ENCODE measurements around the gene FSTL3. TPM values are rescaled to one million over a fixed set of nuclear protein-coding genes. Genes with fewer than 3 reads are reported as not detected.

Gene FSTL3
- total and polyA plus RNA-seq, 4 donors = 2.2 to 8.4 (median 6.0) TPM

Other genes starting within 250 kb of the FSTL3 start
- gene SHC2, start 215.4 kb upstream of the FSTL3 start, total RNA-seq = 10 to 100 TPM; 15.6 to 28.7 TPM
- 10 to 100 TPM; 17.3 to 43.0 TPM for gene SHC2, start 215.4 kb upstream of the FSTL3 start, polyA plus RNA-seq
- under 1 TPM; 0.17 to 0.23 TPM for gene MADCAM1, start 179.9 kb upstream of the FSTL3 start, total RNA-seq
- under 1 TPM; 0.25 to 0.32 TPM for gene MADCAM1, start 179.9 kb upstream of the FSTL3 start, polyA plus RNA-seq
- gene TPGS1, start 168.9 kb upstream of the FSTL3 start, total RNA-seq = 10 to 100 TPM; 15.1 to 15.5 TPM
- gene TPGS1, start 168.9 kb upstream of the FSTL3 start, polyA plus RNA-seq = 10 to 100 TPM in 1 of 2 donors, 1 to 10 TPM in 1; 1.7 to 14.3 TPM
- gene CDC34, start 144.6 kb upstream of the FSTL3 start, total RNA-seq = 10 to 100 TPM; 29.6 to 83.8 TPM
- 10 to 100 TPM; 19.2 to 53.9 TPM for gene CDC34, start 144.6 kb upstream of the FSTL3 start, polyA plus RNA-seq
- gene GZMM, start 132.3 kb upstream of the FSTL3 start, total RNA-seq = 1 to 10 TPM; 1.0 to 1.1 TPM
- gene GZMM, start 132.3 kb upstream of the FSTL3 start, polyA plus RNA-seq = 1 to 10 TPM in 1 of 2 donors, under 1 TPM in 1; 0.28 to 1.3 TPM
- gene BSG, start 103.8 kb upstream of the FSTL3 start, total RNA-seq = 100 to 1,000 TPM in 1 of 2 donors, 10 to 100 TPM in 1; 80.4 to 367 TPM
- gene BSG, start 103.8 kb upstream of the FSTL3 start, polyA plus RNA-seq = 100 to 1,000 TPM; 146 to 152 TPM
- under 1 TPM; 0.05 to 0.17 TPM for gene HCN2, start 86.5 kb upstream of the FSTL3 start, total RNA-seq
- gene HCN2, start 86.5 kb upstream of the FSTL3 start, polyA plus RNA-seq = under 1 TPM in 1 of 2 donors, not detected in 1; 0.13 TPM
- 10 to 100 TPM; 16.0 to 33.0 TPM for gene POLRMT, start 42.9 kb upstream of the FSTL3 start, total RNA-seq
- gene POLRMT, start 42.9 kb upstream of the FSTL3 start, polyA plus RNA-seq = 10 to 100 TPM; 37.2 to 41.4 TPM
- gene FGF22, start 36.5 kb upstream of the FSTL3 start, total RNA-seq = under 1 TPM in 1 of 2 donors, not detected in 1; 0.08 TPM
- gene FGF22, start 36.5 kb upstream of the FSTL3 start, polyA plus RNA-seq = not detected
- 10 to 100 TPM; 16.7 to 29.1 TPM for gene RNF126, start 13.2 kb upstream of the FSTL3 start, total RNA-seq
- 10 to 100 TPM; 19.1 to 32.7 TPM for gene RNF126, start 13.2 kb upstream of the FSTL3 start, polyA plus RNA-seq
- gene PRSS57, start 19.1 kb downstream of the FSTL3 start, total RNA-seq = 10 to 100 TPM in 1 of 2 donors, not detected in 1; 12.1 TPM
- under 1 TPM in 1 of 2 donors, not detected in 1; 0.10 TPM for gene PRSS57, start 19.1 kb downstream of the FSTL3 start, polyA plus RNA-seq
- 1 to 10 TPM; 3.8 to 4.8 TPM for gene PALM, start 32.5 kb downstream of the FSTL3 start, total RNA-seq
- 1 to 10 TPM in 1 of 2 donors, under 1 TPM in 1; 0.92 to 5.1 TPM for gene PALM, start 32.5 kb downstream of the FSTL3 start, polyA plus RNA-seq
- gene MISP, start 74.7 kb downstream of the FSTL3 start, total RNA-seq = under 1 TPM in 1 of 2 donors, not detected in 1; 0.08 TPM
- gene MISP, start 74.7 kb downstream of the FSTL3 start, polyA plus RNA-seq = under 1 TPM in 1 of 2 donors, not detected in 1; 0.05 TPM
- 100 to 1,000 TPM in 1 of 2 donors, 10 to 100 TPM in 1; 98.1 to 147 TPM for gene PTBP1, start 121.1 kb downstream of the FSTL3 start, total RNA-seq
- 10 to 100 TPM; 72.9 to 76.5 TPM for gene PTBP1, start 121.1 kb downstream of the FSTL3 start, polyA plus RNA-seq
- gene PLPPR3, start 145.6 kb downstream of the FSTL3 start, total RNA-seq = 1 to 10 TPM in 1 of 2 donors, not detected in 1; 3.1 TPM
- gene PLPPR3, start 145.6 kb downstream of the FSTL3 start, polyA plus RNA-seq = not detected
- gene AZU1, start 151.4 kb downstream of the FSTL3 start, total RNA-seq = 10 to 100 TPM in 1 of 2 donors, under 1 TPM in 1; 0.08 to 20.2 TPM
- gene AZU1, start 151.4 kb downstream of the FSTL3 start, polyA plus RNA-seq = 1 to 10 TPM in 1 of 2 donors, under 1 TPM in 1; 0.24 to 1.8 TPM
- gene PRTN3, start 164.6 kb downstream of the FSTL3 start, total RNA-seq = 100 to 1,000 TPM in 1 of 2 donors, under 1 TPM in 1; 0.17 to 225 TPM
- 1 to 10 TPM in 1 of 2 donors, under 1 TPM in 1; 0.67 to 2.7 TPM for gene PRTN3, start 164.6 kb downstream of the FSTL3 start, polyA plus RNA-seq
- gene ELANE, start 175.9 kb downstream of the FSTL3 start, total RNA-seq = 10 to 100 TPM in 1 of 2 donors, under 1 TPM in 1; 0.17 to 37.4 TPM
- 1 to 10 TPM in 1 of 2 donors, under 1 TPM in 1; 0.88 to 2.7 TPM for gene ELANE, start 175.9 kb downstream of the FSTL3 start, polyA plus RNA-seq
- gene CFD, start 183.3 kb downstream of the FSTL3 start, total RNA-seq = 10 to 100 TPM; 13.2 to 14.1 TPM
- 10 to 100 TPM in 1 of 2 donors, 1 to 10 TPM in 1; 4.5 to 20.2 TPM for gene CFD, start 183.3 kb downstream of the FSTL3 start, polyA plus RNA-seq
- gene MED16, start 216.8 kb downstream of the FSTL3 start, total RNA-seq = 10 to 100 TPM; 39.7 to 42.3 TPM
- gene MED16, start 216.8 kb downstream of the FSTL3 start, polyA plus RNA-seq = 10 to 100 TPM; 30.6 to 50.5 TPM
- gene RNU6-9, start 217.1 kb downstream of the FSTL3 start, total RNA-seq = not detected
- not detected for gene RNU6-9, start 217.1 kb downstream of the FSTL3 start, polyA plus RNA-seq
- 10 to 100 TPM; 17.4 to 72.4 TPM for gene R3HDM4, start 236.8 kb downstream of the FSTL3 start, total RNA-seq
- gene R3HDM4, start 236.8 kb downstream of the FSTL3 start, polyA plus RNA-seq = 10 to 100 TPM; 14.1 to 23.0 TPM
- not detected for gene KISS1R, start 240.9 kb downstream of the FSTL3 start, total RNA-seq
- not detected for gene KISS1R, start 240.9 kb downstream of the FSTL3 start, polyA plus RNA-seq
- gene ARID3A, start 249.6 kb downstream of the FSTL3 start, total RNA-seq = 10 to 100 TPM in 1 of 2 donors, 1 to 10 TPM in 1; 5.2 to 42.4 TPM
- 1 to 10 TPM in 1 of 2 donors, under 1 TPM in 1; 0.74 to 1.0 TPM for gene ARID3A, start 249.6 kb downstream of the FSTL3 start, polyA plus RNA-seq